ENCODE data around the gene THOP1.

The THOP1 gene

DNA sequence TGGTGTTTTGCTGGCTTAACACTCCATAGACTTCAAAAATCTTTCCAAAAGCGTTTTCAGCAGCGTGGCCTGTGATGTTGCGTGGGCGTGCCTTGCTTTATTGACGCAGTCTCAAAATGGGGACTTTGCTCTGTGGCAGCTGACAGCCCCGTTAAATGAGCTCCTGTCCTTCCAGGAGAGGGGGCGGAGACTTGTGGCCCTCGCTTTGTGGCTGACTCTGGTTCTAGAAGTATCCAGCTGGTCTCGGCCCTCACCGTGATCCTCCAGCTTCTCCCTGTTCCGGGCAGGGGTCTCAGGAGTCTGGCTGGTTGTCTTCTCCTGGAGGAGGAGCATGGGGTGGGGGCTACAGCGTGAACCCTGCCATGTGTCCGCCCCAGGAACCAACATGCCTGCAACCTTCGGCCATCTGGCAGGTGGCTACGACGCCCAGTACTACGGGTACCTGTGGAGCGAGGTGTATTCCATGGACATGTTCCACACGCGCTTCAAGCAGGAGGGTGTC is 26.0 kb downstream of the THOP1 start:
- no peaks in the 10 kb centered on the region for H3K27me3 ChIP-seq (ENCODE audit: insufficient read depth, low read length)
- H3K9me2 ChIP-seq (ENCODE audit: low read depth, low read length): no peaks in the 10 kb centered on the region
- H3K79me2 ChIP-seq (ENCODE audit: insufficient read depth, low read length): no peaks in the 10 kb centered on the region
- H3K4me1 ChIP-seq (ENCODE audit: insufficient read depth, low read length, severe bottlenecking): no peaks in the 10 kb centered on the region
- H2AFZ ChIP-seq (ENCODE audit: low read length): no peak overlapping the region
- no peak overlapping the region for H3K4me3 ChIP-seq (ENCODE audit: low read depth, low read length, poor library complexity, severe bottlenecking)
- no peaks in the 10 kb centered on the region for H4K20me1 ChIP-seq (ENCODE audit: insufficient read depth, low read length)
- peaks cover 87% of the 10 kb centered on the region for H3K36me3 ChIP-seq (ENCODE audit: insufficient read depth, low read length)
- H3F3A ChIP-seq (ENCODE audit: insufficient read depth, low read length): no peaks in the 10 kb centered on the region
- TF ChIP-seq EZH2 (IDR thresholded peaks at IDR 0.05; ENCODE audit: borderline replicate concordance, low read length): no peak
- no peak overlapping the region for H3K4me2 ChIP-seq (ENCODE audit: low read length)
- H3K9ac ChIP-seq (ENCODE audit: low read length): no peak overlapping the region
- H3K9me3 ChIP-seq (ENCODE audit: low read length): no peaks in the 10 kb centered on the region
- no peak overlapping the region for H3K27ac ChIP-seq (ENCODE audit: low read depth, low read length, poor library complexity, severe bottlenecking)

DNA sequence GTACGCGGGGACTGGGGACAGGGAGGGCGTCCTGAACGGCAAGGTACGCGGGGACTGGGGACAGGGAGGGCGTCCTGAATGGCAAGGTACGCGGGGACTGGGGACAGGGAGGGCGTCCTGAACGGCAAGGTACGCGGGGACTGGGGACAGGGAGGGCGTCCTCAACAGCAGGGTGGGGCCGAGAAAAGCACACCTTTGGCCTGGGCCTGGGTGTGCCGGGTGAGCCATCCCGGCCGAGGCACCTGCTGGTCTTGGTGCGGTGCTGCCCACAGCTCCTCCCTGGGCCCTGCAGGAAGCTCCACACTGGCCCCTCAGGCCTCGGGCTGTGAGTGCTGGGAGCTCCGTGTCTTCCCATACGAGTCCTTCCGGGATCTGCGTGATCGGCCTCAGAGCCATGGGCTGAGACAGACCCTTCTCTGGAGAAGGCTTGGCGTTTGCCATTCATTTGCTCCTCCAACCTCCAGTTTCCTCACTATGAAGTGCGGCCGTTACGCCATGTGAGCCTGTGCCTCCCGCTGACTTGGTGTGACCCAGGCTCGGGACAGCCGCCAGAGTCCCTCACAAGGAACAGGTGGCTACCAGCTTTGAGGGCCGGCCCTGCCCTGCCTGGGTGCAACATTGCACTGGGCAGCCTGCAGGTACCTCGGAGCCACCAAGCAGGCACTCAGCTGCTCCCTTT is 26.6 kb downstream of the THOP1 start:
- Histone ChIP-seq H3K27ac (ENCODE audit: low read depth, low read length, poor library complexity, severe bottlenecking) (no peak overlapping the region), H3F3A (ENCODE audit: insufficient read depth, low read length) (no peaks in the 10 kb centered on the region), H3K36me3 (ENCODE audit: insufficient read depth, low read length) (peaks cover 81% of the 10 kb centered on the region), H4K20me1 (ENCODE audit: insufficient read depth, low read length) (no peaks in the 10 kb centered on the region), H3K4me3 (ENCODE audit: low read depth, low read length, poor library complexity, severe bottlenecking) (no peak overlapping the region), H2AFZ (ENCODE audit: low read length) (no peak overlapping the region), H3K9me2 (ENCODE audit: low read depth, low read length) (no peaks in the 10 kb centered on the region), H3K9me3 (ENCODE audit: low read length) (no peaks in the 10 kb centered on the region), H3K9ac (ENCODE audit: low read length) (no peak overlapping the region), H3K4me1 (ENCODE audit: insufficient read depth, low read length, severe bottlenecking) (no peaks in the 10 kb centered on the region), H3K4me2 (ENCODE audit: low read length) (no peak overlapping the region), H3K79me2 (ENCODE audit: insufficient read depth, low read length) (no peaks in the 10 kb centered on the region), H3K27me3 (ENCODE audit: insufficient read depth, low read length) (no peaks in the 10 kb centered on the region)
- no peak for TF ChIP-seq EZH2 (IDR thresholded peaks at IDR 0.05; ENCODE audit: borderline replicate concordance, low read length)
- TF ChIP-seq, protein P1, sequence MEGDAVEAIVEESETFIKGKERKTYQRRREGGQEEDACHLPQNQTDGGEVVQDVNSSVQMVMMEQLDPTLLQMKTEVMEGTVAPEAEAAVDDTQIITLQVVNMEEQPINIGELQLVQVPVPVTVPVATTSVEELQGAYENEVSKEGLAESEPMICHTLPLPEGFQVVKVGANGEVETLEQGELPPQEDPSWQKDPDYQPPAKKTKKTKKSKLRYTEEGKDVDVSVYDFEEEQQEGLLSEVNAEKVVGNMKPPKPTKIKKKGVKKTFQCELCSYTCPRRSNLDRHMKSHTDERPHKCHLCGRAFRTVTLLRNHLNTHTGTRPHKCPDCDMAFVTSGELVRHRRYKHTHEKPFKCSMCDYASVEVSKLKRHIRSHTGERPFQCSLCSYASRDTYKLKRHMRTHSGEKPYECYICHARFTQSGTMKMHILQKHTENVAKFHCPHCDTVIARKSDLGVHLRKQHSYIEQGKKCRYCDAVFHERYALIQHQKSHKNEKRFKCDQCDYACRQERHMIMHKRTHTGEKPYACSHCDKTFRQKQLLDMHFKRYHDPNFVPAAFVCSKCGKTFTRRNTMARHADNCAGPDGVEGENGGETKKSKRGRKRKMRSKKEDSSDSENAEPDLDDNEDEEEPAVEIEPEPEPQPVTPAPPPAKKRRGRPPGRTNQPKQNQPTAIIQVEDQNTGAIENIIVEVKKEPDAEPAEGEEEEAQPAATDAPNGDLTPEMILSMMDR (IDR thresholded peaks at IDR 0.05; ENCODE audit: low read length): no peak

DNA sequence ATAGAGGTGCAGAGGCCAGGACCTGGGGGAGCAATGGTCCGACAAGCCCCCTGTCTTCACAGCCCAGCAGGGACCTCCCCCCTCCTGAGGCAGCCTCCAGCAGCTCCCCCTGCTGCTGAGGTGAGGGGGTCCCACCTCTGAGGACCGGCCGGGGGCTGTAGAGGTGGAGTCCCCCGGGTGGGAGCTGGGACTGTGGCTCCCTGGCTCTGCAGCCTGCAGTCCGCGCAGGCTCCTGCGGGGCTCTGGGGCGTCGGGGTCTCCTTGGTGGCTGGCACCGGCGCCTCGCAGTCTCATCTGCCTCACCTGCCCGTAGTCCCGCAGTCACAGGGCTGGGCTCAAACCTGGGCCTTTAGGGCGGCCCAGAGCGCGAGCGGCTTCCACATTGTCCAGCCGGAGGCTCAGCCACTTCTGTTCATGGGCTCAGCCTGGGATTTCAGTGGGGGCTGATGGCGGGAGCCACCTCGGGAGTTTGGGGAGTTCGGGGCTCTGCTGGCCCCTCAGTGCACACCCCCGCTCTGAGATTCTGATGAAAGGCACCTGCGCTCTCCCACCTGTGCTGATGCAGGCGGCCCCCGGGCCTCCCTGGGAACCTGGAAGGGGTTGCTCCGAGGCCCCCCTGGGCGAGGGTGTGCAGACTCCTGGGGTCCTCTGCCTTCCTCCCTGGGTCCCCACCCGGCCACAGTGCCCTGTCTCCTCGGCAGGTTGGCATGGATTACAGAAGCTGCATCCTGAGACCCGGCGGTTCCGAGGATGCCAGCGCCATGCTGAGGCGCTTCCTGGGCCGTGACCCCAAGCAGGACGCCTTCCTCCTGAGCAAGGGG is 27.3 kb downstream of the THOP1 start:
- TF ChIP-seq, protein P1 (IDR thresholded peaks at IDR 0.05; ENCODE audit: low read length): no peak
- TF ChIP-seq EZH2 (IDR thresholded peaks at IDR 0.05; ENCODE audit: borderline replicate concordance, low read length): no peak
- Histone ChIP-seq H3K9ac (ENCODE audit: low read length) (no peak overlapping the region), H3F3A (ENCODE audit: insufficient read depth, low read length) (no peaks in the 10 kb centered on the region), H3K4me3 (ENCODE audit: low read depth, low read length, poor library complexity, severe bottlenecking) (no peak overlapping the region), H3K4me2 (ENCODE audit: low read length) (no peak overlapping the region), H3K4me1 (ENCODE audit: insufficient read depth, low read length, severe bottlenecking) (no peaks in the 10 kb centered on the region), H4K20me1 (ENCODE audit: insufficient read depth, low read length) (no peaks in the 10 kb centered on the region), H3K27ac (ENCODE audit: low read depth, low read length, poor library complexity, severe bottlenecking) (no peak overlapping the region), H3K9me3 (ENCODE audit: low read length) (no peaks in the 10 kb centered on the region), H3K36me3 (ENCODE audit: insufficient read depth, low read length) (peaks cover 74% of the 10 kb centered on the region), H2AFZ (ENCODE audit: low read length) (no peak overlapping the region), H3K27me3 (ENCODE audit: insufficient read depth, low read length) (no peaks in the 10 kb centered on the region), H3K9me2 (ENCODE audit: low read depth, low read length) (no peaks in the 10 kb centered on the region), H3K79me2 (ENCODE audit: insufficient read depth, low read length) (no peaks in the 10 kb centered on the region)
